Left lung (tissue), 10 donors: ENCODE measurements around the gene GAB3. TPM values are rescaled to one million over a fixed set of nuclear protein-coding genes. Genes with fewer than 3 reads are reported as not detected.
A peak's percentile ranks its signal among the peaks of the same experiment; 100 is the strongest.

ENCODE experiments used
- ATAC-seq: fragments of 200-7000 bp; cut with Tn5 transposase; one replicate; pipeline ENCODE4 v1.9.1; 2020; ENCODE audit warnings: moderate library complexity
- DNase-seq, 4 donors: peaks; one replicate each; pipeline ENCODE4 v3.0.0-alpha.2; 2013 to 2020
- H3K27ac ChIP-seq, 2 donors: fragments of 200-600 bp; sonication (generic) in 1 of 2; one replicate each; pipeline versions ENCODE4 v1.5.0 to v1.8.0; 2020 to 2021
- H3K27me3 ChIP-seq, 2 donors: fragments of 200-600 bp; sonication (generic) in 1 of 2; one replicate each; pipeline versions ENCODE4 v1.5.0 to v1.8.0; 2020 to 2021
- H3K36me3 ChIP-seq, 2 donors: fragments of 200-600 bp; sonication (generic) in 1 of 2; one replicate each; pipeline versions ENCODE4 v1.5.0 to v1.8.0; 2020 to 2021
- H3K4me1 ChIP-seq, 2 donors: fragments of 200-600 bp; one replicate each; pipeline ENCODE4 v1.8.0; 2021
- H3K4me3 ChIP-seq, 2 donors: fragments of 200-600 bp; sonication (generic) in 1 of 2; one replicate each; pipeline versions ENCODE4 v1.5.0 to v1.8.0; 2020 to 2021; ENCODE audit warnings: mild to moderate bottlenecking in 1 of 2
- H3K9me3 ChIP-seq, 2 donors: fragments of 200-600 bp; sonication (generic) in 1 of 2; one replicate each; pipeline versions ENCODE4 v1.5.0 to v1.8.0; 2020 to 2021
- CTCF ChIP-seq, 2 donors: fragments of 200-600 bp; sonication (generic) in 1 of 2; IDR thresholded peaks; one replicate each; pipeline versions ENCODE4 v1.5.0 to v1.8.0; 2021; ENCODE audit warnings: antibody characterized with exemption in 2 of 2
- intact Hi-C, 2 donors: fragments of 100-400 bp; cut with DNase I; formaldehyde crosslinking; loops; one replicate each; pipeline versions ENCODE4 v1.11.2 to v1.14.2; 2022
- polyA plus RNA-seq, 6 donors: library from polyadenylated mRNA; unstranded; fragments of 120-200 nt; gene quantifications; one replicate each; pipeline ENCODE4 v1.2.1, GENCODE V29; 2013; ENCODE audit not compliant: insufficient read length in 6 of 6
- total RNA-seq, 2 donors: library from RNA; stranded (reverse); fragmentation: NEBNext Ultra II Directional; extraction: Animal tissue kit (Norgen Biotek cat#: 25700); gene quantifications; one replicate each; pipeline ENCODE4 v1.2.1, GENCODE V29; 2021
- donor health status: DM: no; HTN: yes; CAD: no.
- donor health status: DM: no; HTN: no; CAD: no.

GAB3 gene
- total and polyA plus RNA-seq, 8 donors, result 6.6 to 15.0 (median 7.8) TPM

- no peaks in the 10 kb centered on the region for H3K36me3 ChIP-seq
- H3K4me1 ChIP-seq, result peaks cover 0 to 10% of the 10 kb centered on the region in 2 donors
- DNase-seq (no peak), ATAC-seq (peak; percentile 12)
- TF ChIP-seq CTCF (IDR thresholded peaks at IDR 0.05), result no peak
- intact Hi-C loops, result no loop called here
- H3K27ac ChIP-seq, result peak overlapping the region in 1 of 2 donors; percentile 91
- no peaks in the 10 kb centered on the region for H3K9me3 ChIP-seq
- peak overlapping the region; percentile 32 to 53 for H3K4me3 ChIP-seq
- peaks cover 0 to 5% of the 10 kb centered on the region in 2 donors for H3K27me3 ChIP-seq
Measured at GRCh38 chrX:154749856-154750255, 1.0 kb downstream of the GAB3 start.

GRCh38 chrX:154748712-154749339, 2.1 kb downstream of the GAB3 start:
- H3K27me3 ChIP-seq, result peaks cover 0 to 5% of the 10 kb centered on the region in 2 donors
- peak; percentile 69 to 80 for TF ChIP-seq CTCF (IDR thresholded peaks at IDR 0.05)
- no peaks in the 10 kb centered on the region for H3K9me3 ChIP-seq
- H3K4me3 ChIP-seq, result peak overlapping the region in 1 of 2 donors; percentile 53
- peak overlapping the region in 1 of 2 donors; percentile 25 for H3K27ac ChIP-seq
- peak; percentile 82 for ATAC-seq
- H3K36me3 ChIP-seq, result no peaks in the 10 kb centered on the region
- DNase-seq, result no peak
- intact Hi-C loops, result no loop called here
- H3K4me1 ChIP-seq, result peaks cover 0 to 10% of the 10 kb centered on the region in 2 donors

- H3K27me3 ChIP-seq, result peaks cover 0 to 5% of the 10 kb centered on the region in 2 donors
- no peak overlapping the region for H3K4me3 ChIP-seq
- H3K4me1 ChIP-seq, result peaks cover 0 to 23% of the 10 kb centered on the region in 2 donors
- intact Hi-C loops, result no loop called here
- ATAC-seq, result no peak
- DNase-seq, result no peak
- no peak overlapping the region for H3K27ac ChIP-seq
- no peak for TF ChIP-seq CTCF (IDR thresholded peaks at IDR 0.05)
- no peaks in the 10 kb centered on the region for H3K36me3 ChIP-seq
- no peaks in the 10 kb centered on the region for H3K9me3 ChIP-seq
Measured at GRCh38 chrX:154742613-154743012, 8.3 kb downstream of the GAB3 start.

GRCh38 chrX:154739952-154740465, 10.9 kb downstream of the GAB3 start:
- no peak overlapping the region for H3K4me3 ChIP-seq
- intact Hi-C loops, result no loop called here
- TF ChIP-seq CTCF (IDR thresholded peaks at IDR 0.05), result no peak
- H3K36me3 ChIP-seq, result no peaks in the 10 kb centered on the region
- H3K9me3 ChIP-seq, result no peaks in the 10 kb centered on the region
- H3K27me3 ChIP-seq, result no peaks in the 10 kb centered on the region
- H3K27ac ChIP-seq, result no peak overlapping the region
- no peak for ATAC-seq
- DNase-seq, result no peak
- peaks cover 11 to 49% of the 10 kb centered on the region in 2 donors for H3K4me1 ChIP-seq

GRCh38 chrX:154738011-154738738, 12.7 kb downstream of the GAB3 start:
- Histone ChIP-seq H3K27ac (peak overlapping the region; percentile 50 to 89), H3K9me3 (no peaks in the 10 kb centered on the region), H3K4me1 (peaks cover 21 to 67% of the 10 kb centered on the region in 2 donors), H3K27me3 (no peaks in the 10 kb centered on the region), H3K36me3 (no peaks in the 10 kb centered on the region), H3K4me3 (no peak overlapping the region)
- intact Hi-C loops, result no loop called here
- no peak for TF ChIP-seq CTCF (IDR thresholded peaks at IDR 0.05)
- DNase-seq (peak in 1 of 4 donors; percentile 62), ATAC-seq (peak; percentile 15)
